AG04449 (cell line): Measurements from ENCODE around the gene MITF.

Source experiments
- CTCF ChIA-PET: fragments of 350-600 bp; formaldehyde crosslinking; extraction: SDS; loops from one replicate; lab custom pipeline; 2021; ENCODE audit warnings: antibody characterized with exemption; lab: Yijun Ruan, JAX
- POLR2A ChIA-PET: fragments of 400-600, 350-600 bp; formaldehyde crosslinking; extraction: SDS; loops from one replicate; lab custom pipeline; 2020; ENCODE audit warnings: antibody characterized with exemption, inconsistent platforms; lab: Yijun Ruan, JAX
- DNase-seq: peaks from one replicate; pipeline ENCODE4 v3.0.0-alpha.2; 2010; ENCODE audit warnings: low read depth, low spot score
- H3K4me3 ChIP-seq: 2 replicates; pipeline ENCODE4 v1.5.1; 2011; ENCODE audit warnings: low read depth, mild to moderate bottlenecking, control low read depth, low read length
- CTCF ChIP-seq: IDR thresholded peaks from one replicate; pipeline ENCODE4 v1.5.1; 2011; ENCODE audit warnings: mild to moderate bottlenecking, moderate library complexity, low read length, control low read depth, inconsistent platforms; ENCODE audit not compliant: insufficient read depth; ENCODE audit errors: missing control alignments

Gene MITF

GRCh38 chr3:69742391-69742790 lies 3.1 kb downstream of the MITF start:
- no peak for DNase-seq
- CTCF ChIA-PET, result no interaction called here
- POLR2A ChIA-PET, result no interaction called here
- TF ChIP-seq CTCF, result no peak
- no peak overlapping the region for H3K4me3 ChIP-seq

GRCh38 chr3:69743975-69744906 lies 5.0 kb downstream of the MITF start:
- no peak overlapping the region for H3K4me3 ChIP-seq
- DNase-seq, result no peak
- TF ChIP-seq CTCF, result no peak
- CTCF ChIA-PET, result no interaction called here
- POLR2A ChIA-PET, result no interaction called here

DNA sequence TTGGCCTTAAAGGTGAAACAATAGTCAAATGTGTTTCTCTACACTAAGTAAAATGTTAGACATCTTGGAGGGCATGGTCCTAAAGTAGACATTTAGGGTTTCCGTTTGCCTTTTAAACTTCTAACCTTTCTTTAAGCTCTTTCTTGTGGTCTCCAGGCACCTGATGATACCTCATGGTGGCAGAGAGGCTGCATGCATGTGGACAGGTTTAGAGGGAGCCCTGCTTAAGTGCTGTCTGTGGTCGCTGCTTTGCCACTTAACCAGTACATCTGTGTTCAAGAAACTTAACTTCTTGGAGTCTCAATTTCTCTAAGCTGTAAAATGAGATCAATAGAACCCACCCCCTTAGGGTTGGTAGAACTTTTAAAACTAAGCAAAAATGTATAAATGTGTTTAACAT lies 6.2 kb downstream of the MITF start:
- POLR2A ChIA-PET, result no interaction called here
- CTCF ChIA-PET, result no interaction called here

GRCh38 chr3:69746119-69746518 lies 6.9 kb downstream of the MITF start:
- H3K4me3 ChIP-seq, result no peak overlapping the region
- no peak for DNase-seq
- ChIA-PET CTCF (interaction anchor here (1.0 kb wide), 1 partner anchor 15 kb away, joined by 3 read pairs; no protein-coding TSS in a partner anchor), POLR2A (no interaction called here)
- no peak for TF ChIP-seq CTCF

More for the DNA sequence above, 6.2 kb downstream of the MITF start:
- no peak for DNase-seq
- no peak overlapping the region for H3K4me3 ChIP-seq
- TF ChIP-seq CTCF, result no peak

GRCh38 chr3:69747511-69748258 lies 8.4 kb downstream of the MITF start:
- no peak for DNase-seq
- no peak for TF ChIP-seq CTCF
- ChIA-PET CTCF (no interaction called here), POLR2A (no interaction called here)
- no peak overlapping the region for H3K4me3 ChIP-seq

DNA sequence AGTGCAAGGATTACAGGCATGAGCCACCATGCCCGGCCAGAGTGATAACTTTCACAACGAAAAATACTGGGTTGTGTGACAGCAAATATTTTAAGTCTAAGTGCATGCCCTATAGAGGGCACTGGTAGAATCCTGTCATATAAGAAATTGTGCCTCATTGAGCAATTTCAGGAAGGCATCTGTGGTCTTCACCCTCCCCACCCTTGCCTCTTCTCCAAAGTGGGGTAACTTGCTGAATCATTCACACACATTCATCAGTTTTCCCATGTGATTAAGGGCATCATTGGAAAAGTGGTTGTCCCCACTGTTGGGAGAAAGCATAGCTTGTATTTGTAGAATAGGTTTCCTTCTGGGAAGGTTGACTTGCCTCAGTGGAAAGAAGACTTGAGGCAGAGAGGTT lies 9.2 kb downstream of the MITF start:
- H3K4me3 ChIP-seq, result no peak overlapping the region
- ChIA-PET CTCF (no interaction called here), POLR2A (no interaction called here)
- DNase-seq, result no peak
- TF ChIP-seq CTCF, result no peak
